Hippocampal formation (tissue), 2 donors: ENCODE data around the gene TBC1D21.

Experiments
- DNase-seq, 2 donors: peaks; one replicate each; lab custom pipeline; 2025; lab: John Stamatoyannopoulos, UW

The TBC1D21 gene

GRCh38 chr15:73858062-73858461 is 15.3 kb upstream of the TBC1D21 start:
- DNase-seq = no peak

DNA sequence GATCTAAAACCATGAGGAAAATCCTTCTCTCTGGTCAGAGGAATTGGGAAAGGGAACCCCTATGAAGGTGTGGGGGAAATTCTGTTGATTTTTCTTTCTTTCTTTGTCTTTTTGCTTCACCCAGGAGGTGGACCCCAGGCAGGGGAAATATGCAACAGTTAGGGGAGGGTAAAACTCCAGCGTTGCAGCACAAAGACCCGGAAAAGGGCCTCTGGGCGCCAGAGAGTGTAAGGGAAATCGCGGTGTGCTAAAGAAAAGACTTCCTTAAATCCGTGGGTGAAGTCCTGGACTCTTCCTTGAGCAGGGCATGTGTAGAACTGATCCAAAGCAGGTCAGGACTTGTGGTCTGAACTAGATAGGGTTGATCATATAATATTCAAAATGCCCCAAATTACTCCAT is 11.1 kb upstream of the TBC1D21 start:
- no peak for DNase-seq

DNA sequence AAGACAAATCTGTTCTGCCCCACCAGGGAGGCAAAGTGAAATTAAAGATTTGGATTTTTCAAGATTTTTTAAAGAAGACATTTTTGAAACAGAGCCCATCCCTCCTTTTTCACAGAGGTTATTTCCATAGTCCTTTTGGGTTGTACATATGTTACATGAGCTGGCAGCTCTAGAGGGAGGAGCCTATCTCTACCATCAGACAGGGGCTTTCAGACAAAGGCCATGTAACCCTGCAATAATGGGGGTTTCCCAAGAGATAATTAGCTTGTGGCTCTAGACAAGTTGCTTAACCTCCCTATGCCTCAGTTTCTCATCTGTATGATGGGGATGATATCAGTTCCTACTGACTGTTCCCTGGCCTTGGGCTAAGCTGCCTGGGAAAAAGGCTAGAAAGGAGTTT is 8.0 kb upstream of the TBC1D21 start:
- DNase-seq = no peak

DNA sequence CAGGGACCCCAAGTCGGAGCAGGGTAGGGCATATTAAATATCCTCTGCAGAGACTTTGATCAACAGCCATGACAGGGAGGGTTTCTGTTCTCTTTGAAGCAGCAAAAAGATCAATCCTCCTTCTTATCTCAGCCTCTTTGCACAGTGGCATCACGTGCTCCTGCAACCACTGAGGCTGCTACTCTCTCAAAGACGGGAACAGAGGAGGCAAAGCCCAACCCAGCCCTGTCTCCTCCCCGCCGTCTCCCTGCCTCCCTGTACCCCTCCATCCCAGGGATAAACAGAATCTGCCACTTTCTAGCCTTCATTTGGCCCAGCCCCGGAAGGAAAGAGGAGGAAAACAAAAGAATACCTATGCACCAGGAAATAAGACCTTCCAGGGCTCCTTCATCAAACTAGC is 7.5 kb upstream of the TBC1D21 start:
- no peak for DNase-seq

DNA sequence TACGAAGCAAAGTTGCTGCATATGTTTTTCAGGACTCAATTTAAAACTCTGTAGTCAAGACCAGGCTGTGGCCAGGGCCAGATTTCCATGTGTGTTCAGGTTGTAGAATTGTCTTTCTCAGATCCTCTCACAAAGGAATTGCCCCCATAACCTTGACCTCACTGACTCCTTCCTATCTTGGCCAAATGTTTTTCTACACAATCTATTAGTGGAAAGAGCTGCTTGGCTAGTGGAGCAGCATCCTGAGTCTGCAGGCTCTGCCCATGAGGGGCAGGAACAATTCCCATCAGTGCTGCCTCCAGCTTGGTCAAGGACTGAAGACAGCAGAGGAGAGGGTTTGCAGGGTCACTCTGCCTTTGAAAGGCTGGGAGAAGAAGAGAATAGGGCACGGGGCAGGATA is 6.9 kb upstream of the TBC1D21 start:
- no peak for DNase-seq

DNA sequence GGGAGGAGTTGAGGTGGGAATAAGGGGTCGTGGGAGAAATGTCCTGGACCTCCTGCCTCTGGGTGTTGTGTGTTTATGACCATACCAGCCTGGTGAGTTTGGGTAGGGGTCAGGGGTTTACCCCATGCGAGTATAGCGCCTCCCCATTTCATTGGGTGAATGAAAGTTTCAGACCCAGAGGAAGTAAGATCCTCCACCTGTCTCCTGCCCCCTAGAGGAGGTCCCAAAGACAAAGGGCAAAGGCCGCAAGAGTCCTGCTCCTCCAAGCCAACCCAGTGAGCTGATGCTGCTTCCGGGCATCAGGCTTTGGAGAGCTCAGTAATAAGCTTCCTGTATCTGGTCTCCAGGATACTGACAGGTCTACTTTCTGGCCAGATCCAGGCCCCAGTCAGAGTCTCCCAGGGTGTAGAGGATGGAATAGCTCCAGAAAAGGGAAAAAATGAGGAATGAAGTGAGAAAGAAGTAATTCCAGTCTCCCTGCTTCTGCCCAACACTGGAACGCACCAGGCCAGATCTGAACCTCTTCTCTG is 6.4 kb upstream of the TBC1D21 start:
- DNase-seq = no peak

GRCh38 chr15:73867426-73867825 is 5.9 kb upstream of the TBC1D21 start:
- no peak for DNase-seq

DNA sequence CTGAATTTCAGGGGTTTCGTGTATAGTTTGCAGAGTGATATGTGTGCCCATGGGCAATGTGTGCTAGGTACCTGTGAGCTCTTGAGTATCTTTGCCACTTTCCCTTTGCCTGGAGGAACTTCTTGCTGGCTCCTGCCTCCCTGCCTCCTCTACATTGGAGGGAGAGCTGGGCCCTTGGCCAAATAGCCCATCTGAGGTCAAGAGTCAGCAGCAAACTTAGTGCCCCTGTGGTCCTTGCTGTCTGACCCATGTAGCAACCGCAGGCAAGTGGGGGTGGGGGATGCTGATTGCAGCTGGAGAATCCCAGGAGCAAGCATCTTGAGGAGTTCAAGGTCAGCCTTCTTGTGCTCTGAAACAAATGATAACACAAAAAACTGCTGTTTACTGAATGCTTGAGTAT is 5.4 kb upstream of the TBC1D21 start:
- no peak for DNase-seq

- DNase-seq = no peak
Observed at GRCh38 chr15:73869216-73869995, 4.0 kb upstream of the TBC1D21 start.

DNA sequence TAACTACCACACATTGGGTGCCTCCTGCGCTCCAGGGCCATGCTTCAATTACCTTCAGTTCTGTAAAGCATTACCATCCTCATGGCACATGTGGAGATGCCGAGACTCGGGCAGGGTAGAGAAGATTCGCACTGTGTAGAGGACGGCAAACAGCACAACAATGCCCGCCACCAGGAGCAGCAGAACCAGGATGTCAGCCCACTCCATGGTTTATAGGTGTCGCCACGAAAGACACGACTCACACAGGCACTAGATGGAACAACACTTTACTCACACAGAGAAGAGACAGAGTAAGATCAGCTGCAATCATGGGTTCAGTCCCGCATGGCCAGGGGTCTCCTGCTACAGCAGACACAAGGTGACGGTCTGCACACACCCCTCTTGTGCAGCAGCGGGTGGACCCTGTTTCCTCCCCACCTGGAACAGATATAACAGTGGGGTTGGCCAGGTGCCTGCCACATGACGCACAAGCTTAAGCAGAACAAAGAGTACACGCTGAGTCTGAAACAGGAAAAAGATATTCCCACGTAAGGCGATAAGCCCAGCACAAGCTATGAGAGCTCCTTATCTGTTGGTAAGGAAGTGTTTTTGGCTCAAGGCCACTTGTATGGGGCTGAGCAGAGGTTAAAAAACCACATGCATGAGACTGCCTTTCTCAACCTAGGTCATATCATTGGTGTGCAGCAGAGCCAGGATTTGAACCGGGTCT is 2.5 kb upstream of the TBC1D21 start:
- no peak for DNase-seq

- DNase-seq = no peak
Observed at GRCh38 chr15:73872346-73872745, 1.0 kb upstream of the TBC1D21 start.

- DNase-seq = no peak
Observed at GRCh38 chr15:73873889-73874511, 636 bp downstream of the TBC1D21 start.

DNA sequence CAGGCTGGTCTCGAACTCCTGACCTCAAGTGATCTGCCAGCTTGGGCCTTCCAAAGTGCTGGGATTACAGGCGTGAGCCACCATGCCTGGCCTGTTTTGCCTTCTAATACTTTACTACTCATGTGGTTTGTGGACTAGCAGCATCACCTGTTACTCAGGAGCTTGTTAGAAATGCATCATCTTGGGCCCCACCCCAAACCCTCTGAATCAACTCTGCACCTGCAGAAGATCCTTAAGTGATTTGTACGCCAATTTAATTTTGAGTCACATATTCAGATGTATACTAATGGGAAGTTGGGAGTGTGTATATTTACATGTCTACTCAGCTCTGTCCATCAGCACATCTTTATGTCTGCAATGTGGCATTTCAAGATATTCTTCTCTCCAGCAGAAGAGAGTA is 6.1 kb downstream of the TBC1D21 start:
- DNase-seq = no peak

- DNase-seq = no peak
Observed at GRCh38 chr15:73881579-73882320, 8.4 kb downstream of the TBC1D21 start.

DNA sequence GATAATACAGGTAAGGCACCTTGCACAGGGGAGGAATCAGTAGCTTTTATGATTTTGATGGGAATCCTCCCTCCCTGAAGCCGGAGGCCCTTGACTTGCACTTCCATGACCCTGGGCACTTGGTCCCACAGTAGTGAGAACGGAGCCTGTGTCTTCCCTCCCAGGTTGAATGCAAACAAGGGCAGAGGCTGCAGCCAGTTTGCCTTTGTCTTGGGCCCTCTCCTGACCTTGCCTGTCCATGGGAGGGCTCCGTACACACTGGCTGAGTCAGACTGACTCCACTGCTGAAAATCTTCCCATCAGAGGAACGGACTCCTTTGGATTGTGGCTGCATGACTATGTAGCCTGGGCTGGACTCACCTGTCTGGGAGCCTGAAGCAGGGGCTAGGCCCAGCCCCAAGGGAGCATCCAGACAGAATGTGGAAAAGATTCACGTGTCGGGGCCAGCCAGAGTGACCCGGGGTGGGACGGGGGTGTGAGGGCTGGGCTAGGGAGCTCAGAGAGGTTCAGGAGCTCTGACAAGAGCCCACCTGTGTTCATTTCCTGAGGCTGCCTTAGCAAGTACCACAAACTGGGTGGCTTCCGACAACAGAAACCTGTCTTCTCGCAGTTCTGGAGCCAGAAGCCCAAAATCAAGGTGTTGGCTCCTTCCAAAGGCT is 9.5 kb downstream of the TBC1D21 start:
- DNase-seq = no peak

GRCh38 chr15:73884159-73884558 is 10.8 kb downstream of the TBC1D21 start:
- no peak for DNase-seq

DNA sequence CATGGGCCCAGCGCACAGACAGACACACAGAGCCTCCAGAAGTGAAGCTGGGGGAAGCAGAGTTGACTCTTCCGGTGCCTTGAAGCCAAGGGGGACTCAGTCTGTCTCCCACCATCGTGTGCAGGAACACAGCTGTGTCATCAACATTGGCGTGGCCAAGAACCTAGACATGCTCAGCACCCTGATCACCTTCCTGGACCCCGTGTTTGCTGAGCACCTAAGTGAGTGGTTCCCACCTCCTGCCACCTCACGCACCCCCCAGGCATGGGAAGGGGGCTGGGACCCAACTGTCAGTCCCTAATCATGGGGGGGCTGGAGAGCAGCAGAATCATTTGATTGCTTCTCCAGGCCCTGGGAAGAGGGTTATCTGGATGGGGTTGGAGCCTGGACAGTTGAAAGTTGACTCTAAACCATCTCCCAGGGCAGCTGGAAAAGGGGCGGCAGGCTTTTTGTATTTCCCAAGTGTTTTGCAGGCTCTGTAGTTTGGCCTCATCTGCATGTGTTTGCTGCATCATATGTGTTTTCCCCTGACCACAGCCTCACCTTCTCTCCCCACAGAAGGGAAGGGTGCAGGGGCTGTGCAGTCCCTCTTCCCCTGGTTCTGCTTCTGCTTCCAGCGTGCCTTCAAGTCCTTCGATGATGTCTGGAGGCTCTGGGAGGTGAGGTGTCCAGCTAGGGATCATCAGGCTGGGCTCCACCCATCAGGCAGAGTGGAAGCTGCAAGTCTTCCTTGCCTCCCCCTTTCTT is 12.8 kb downstream of the TBC1D21 start:
- DNase-seq = no peak

GRCh38 chr15:73886717-73887345 is 13.5 kb downstream of the TBC1D21 start:
- no peak for DNase-seq

DNA sequence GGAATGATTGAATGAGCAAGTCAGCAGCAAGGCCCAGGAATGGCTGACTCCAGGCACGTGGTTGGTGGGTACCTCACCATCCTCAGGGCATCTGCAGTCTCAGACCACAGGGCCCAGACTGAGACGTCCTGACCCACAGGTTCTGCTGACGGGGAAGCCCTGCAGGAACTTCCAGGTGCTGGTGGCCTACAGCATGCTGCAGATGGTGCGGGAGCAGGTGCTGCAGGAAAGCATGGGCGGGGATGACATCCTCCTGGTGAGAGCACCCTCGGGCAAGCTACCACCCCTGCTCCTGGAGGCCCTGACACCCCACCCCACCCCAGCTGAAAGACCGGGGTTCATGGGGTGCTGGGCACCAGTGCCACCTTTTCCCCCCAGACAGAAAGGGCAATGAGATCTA is 14.1 kb downstream of the TBC1D21 start:
- no peak for DNase-seq
